HepG2 (cell line): ENCODE data around the gene ZFP64. TPM values are rescaled to one million over a fixed set of nuclear protein-coding genes. Genes with fewer than 3 reads are reported as not detected.

Source experiments
- DPF2 ChIP-seq: sonication (generic); formaldehyde crosslinking; IDR thresholded peaks from 2 replicates; pipeline ENCODE4 v1.4.0; 2020; ENCODE audit warnings: mild to moderate bottlenecking, low read depth, missing genetic modification reagents, borderline replicate concordance
- E2F1 ChIP-seq: sonication (generic); formaldehyde crosslinking; IDR thresholded peaks from 2 replicates; pipeline ENCODE4 v1.5.0; 2020; ENCODE audit warnings: missing genetic modification reagents
- GATAD2A ChIP-seq: IDR thresholded peaks from 2 replicates; pipeline ENCODE4 v1.6.1; 2016
- GRHL1 ChIP-seq: sonication (generic); formaldehyde crosslinking; conservative IDR thresholded peaks from 2 replicates; pipeline ENCODE4 v1.8.0; 2022; ENCODE audit warnings: missing genetic modification reagents
- PHB2 ChIP-seq: fragments of 450-650 bp; IDR thresholded peaks from 2 replicates; pipeline ENCODE4 v1.6.1; 2018; ENCODE audit not compliant: partially characterized antibody
- RBFOX2 ChIP-seq: fragments of 200-400 bp; formaldehyde crosslinking; IDR thresholded peaks from 2 replicates; pipeline ENCODE4 v1.6.1; 2017; ENCODE audit warnings: low read depth, mild to moderate bottlenecking, low read length
- SUZ12 ChIP-seq: fragments of 150-350 bp; IDR thresholded peaks from 2 replicates; pipeline ENCODE4 v1.6.1; 2014; ENCODE audit warnings: low read depth, low read length
- XBP1 ChIP-seq: sonication (generic); formaldehyde crosslinking; IDR thresholded peaks from 2 replicates; pipeline ENCODE4 v1.5.0; 2020; ENCODE audit warnings: missing genetic modification reagents
- ZNF20 ChIP-seq: sonication (generic); formaldehyde crosslinking; IDR thresholded peaks from 2 replicates; pipeline ENCODE4 v1.4.0; 2020; ENCODE audit warnings: mild to moderate bottlenecking, moderate library complexity, missing genetic modification reagents
- ZNF451 ChIP-seq: sonication (generic); formaldehyde crosslinking; IDR thresholded peaks from 2 replicates; pipeline ENCODE4 v1.5.0; 2020; ENCODE audit warnings: mild to moderate bottlenecking, missing genetic modification reagents
- ZNF598 ChIP-seq: sonication (generic); formaldehyde crosslinking; IDR thresholded peaks from 2 replicates; pipeline ENCODE4 v1.5.1; 2020; ENCODE audit warnings: mild to moderate bottlenecking, missing genetic modification reagents, borderline replicate concordance
- ZNF644 ChIP-seq: IDR thresholded peaks from 2 replicates; pipeline ENCODE4 v1.6.1; 2016; ENCODE audit warnings: low read depth
- ZNF761 ChIP-seq: sonication (generic); formaldehyde crosslinking; conservative IDR thresholded peaks from 2 replicates; pipeline ENCODE4 v1.4.0; 2020; ENCODE audit warnings: mild to moderate bottlenecking, missing genetic modification reagents
- polyA plus RNA-seq, 8 experiments: library from polyadenylated mRNA; depleted of rRNA in 3 of 8; stranded (reverse) in 7 of 8; unstranded in 1 of 8; fragments of >200 nt; fragmentation: Illumina TruSeq in 4 of 8; extraction: Trizol in 4 of 8; gene quantifications; 2 replicates each; pipeline versions ENCODE4 v1.2.1 to v1.2.3, GENCODE V29; 2011 to 2016; ENCODE audit warnings: low read depth in 4 of 8, missing spikeins in 1 of 8, mixed read lengths in 1 of 8; ENCODE audit not compliant: insufficient read depth in 1 of 8
- total RNA-seq, 5 experiments: library from RNA; depleted of rRNA; stranded (reverse); fragments of >200 nt; fragmentation: Illumina TruSeq; extraction: Trizol; gene quantifications; 2 replicates each; pipeline ENCODE4 v1.2.3, GENCODE V29; 2016; ENCODE audit warnings: low read depth in 1 of 5
- TF ChIP-seq, protein P1 (sequence below): sonication (generic); formaldehyde crosslinking; IDR thresholded peaks from 2 replicates; pipeline ENCODE4 v1.4.0; 2020; ENCODE audit warnings: missing genetic modification reagents, mild to moderate bottlenecking, borderline replicate concordance
- TF ChIP-seq, protein P2 (sequence below): IDR thresholded peaks from 2 replicates; pipeline ENCODE4 v1.6.1; 2016; ENCODE audit warnings: missing compliant biosample characterization, missing genetic modification reagents, borderline replicate concordance
- TF ChIP-seq, protein P3 (sequence below): sonication (generic); formaldehyde crosslinking; IDR thresholded peaks from 2 replicates; pipeline ENCODE4 v1.5.0; 2020; ENCODE audit warnings: mild to moderate bottlenecking, missing genetic modification reagents

Gene ZFP64
- total and polyA plus RNA-seq, 2 of the 13 experiments (the other 11 are each of a cell fraction or from before 2014, with no cell fraction given) = 12.0 to 24.3 TPM

GRCh38 chr20:52191916-52192718, 538 bp upstream of the ZFP64 start (continued):
- TF ChIP-seq, protein P1, sequence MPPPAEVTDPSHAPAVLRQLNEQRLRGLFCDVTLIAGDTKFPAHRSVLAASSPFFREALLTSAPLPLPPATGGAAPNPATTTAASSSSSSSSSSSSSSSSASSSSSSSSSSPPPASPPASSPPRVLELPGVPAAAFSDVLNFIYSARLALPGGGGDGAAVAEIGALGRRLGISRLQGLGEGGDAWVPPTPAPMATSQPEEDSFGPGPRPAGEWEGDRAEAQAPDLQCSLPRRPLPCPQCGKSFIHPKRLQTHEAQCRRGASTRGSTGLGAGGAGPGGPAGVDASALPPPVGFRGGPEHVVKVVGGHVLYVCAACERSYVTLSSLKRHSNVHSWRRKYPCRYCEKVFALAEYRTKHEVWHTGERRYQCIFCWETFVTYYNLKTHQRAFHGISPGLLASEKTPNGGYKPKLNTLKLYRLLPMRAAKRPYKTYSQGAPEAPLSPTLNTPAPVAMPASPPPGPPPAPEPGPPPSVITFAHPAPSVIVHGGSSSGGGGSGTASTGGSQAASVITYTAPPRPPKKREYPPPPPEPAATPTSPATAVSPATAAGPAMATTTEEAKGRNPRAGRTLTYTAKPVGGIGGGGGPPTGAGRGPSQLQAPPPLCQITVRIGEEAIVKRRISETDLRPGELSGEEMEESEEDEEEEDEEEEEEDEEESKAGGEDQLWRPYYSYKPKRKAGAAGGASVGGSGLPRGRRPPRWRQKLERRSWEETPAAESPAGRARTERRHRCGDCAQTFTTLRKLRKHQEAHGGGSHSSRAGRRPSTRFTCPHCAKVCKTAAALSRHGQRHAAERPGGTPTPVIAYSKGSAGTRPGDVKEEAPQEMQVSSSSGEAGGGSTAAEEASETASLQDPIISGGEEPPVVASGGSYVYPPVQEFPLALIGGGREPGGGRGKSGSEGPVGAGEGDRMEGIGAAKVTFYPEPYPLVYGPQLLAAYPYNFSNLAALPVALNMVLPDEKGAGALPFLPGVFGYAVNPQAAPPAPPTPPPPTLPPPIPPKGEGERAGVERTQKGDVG (CRISPR knock-in tag) = peak; percentile 53; the same call in 1 of the 2 replicates
- no peak for TF ChIP-seq E2F1
- TF ChIP-seq ZNF451 (CRISPR knock-in tag) = peak; percentile 91
- TF ChIP-seq ZNF20 (CRISPR knock-in tag) = no peak
- TF ChIP-seq SUZ12 = no peak
- 0 out of 2 replicates have a peak, but pooled peaks have one; percentile 15 for TF ChIP-seq ZNF598 (CRISPR knock-in tag)
- TF ChIP-seq, protein P2, sequence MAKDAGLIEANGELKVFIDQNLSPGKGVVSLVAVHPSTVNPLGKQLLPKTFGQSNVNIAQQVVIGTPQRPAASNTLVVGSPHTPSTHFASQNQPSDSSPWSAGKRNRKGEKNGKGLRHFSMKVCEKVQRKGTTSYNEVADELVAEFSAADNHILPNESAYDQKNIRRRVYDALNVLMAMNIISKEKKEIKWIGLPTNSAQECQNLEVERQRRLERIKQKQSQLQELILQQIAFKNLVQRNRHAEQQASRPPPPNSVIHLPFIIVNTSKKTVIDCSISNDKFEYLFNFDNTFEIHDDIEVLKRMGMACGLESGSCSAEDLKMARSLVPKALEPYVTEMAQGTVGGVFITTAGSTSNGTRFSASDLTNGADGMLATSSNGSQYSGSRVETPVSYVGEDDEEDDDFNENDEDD (CRISPR knock-in tag) = no peak; the same call in 1 of the 2 replicates
- TF ChIP-seq ZNF644 (CRISPR knock-in tag) = 0 out of 2 replicates have a peak, but pooled peaks have one; percentile 8
- TF ChIP-seq, protein P3, sequence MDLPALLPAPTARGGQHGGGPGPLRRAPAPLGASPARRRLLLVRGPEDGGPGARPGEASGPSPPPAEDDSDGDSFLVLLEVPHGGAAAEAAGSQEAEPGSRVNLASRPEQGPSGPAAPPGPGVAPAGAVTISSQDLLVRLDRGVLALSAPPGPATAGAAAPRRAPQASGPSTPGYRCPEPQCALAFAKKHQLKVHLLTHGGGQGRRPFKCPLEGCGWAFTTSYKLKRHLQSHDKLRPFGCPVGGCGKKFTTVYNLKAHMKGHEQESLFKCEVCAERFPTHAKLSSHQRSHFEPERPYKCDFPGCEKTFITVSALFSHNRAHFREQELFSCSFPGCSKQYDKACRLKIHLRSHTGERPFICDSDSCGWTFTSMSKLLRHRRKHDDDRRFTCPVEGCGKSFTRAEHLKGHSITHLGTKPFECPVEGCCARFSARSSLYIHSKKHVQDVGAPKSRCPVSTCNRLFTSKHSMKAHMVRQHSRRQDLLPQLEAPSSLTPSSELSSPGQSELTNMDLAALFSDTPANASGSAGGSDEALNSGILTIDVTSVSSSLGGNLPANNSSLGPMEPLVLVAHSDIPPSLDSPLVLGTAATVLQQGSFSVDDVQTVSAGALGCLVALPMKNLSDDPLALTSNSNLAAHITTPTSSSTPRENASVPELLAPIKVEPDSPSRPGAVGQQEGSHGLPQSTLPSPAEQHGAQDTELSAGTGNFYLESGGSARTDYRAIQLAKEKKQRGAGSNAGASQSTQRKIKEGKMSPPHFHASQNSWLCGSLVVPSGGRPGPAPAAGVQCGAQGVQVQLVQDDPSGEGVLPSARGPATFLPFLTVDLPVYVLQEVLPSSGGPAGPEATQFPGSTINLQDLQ (CRISPR knock-in tag) = no peak; the same call in 1 of the 2 replicates
- no peak for TF ChIP-seq PHB2
- peak; percentile 86; the same call in 1 of the 2 replicates for TF ChIP-seq ZNF761
- 0 out of 2 replicates have a peak, but pooled peaks have one; percentile 19 for TF ChIP-seq XBP1
- TF ChIP-seq GATAD2A (CRISPR knock-in tag) = 0 out of 2 replicates have a peak, but pooled peaks have one; percentile 30
- peak; percentile 89 for TF ChIP-seq RBFOX2
- 0 out of 2 replicates have a peak, but pooled peaks have one; percentile 8 for TF ChIP-seq DPF2
- no peak for TF ChIP-seq GRHL1 (CRISPR knock-in tag)
